HG02970 (cell line): ENCODE measurements around the gene KRT3.

ENCODE experiments used
- ATAC-seq: cut with Tn5 transposase; IDR thresholded peaks from one replicate; pipeline ENCODE4 v1.9.1; 2021; ENCODE audit warnings: mild to moderate bottlenecking, moderate library complexity, moderate number of reproducible peaks; ENCODE audit not compliant: unreplicated experiment, low FRiP score

KRT3 gene

DNA sequence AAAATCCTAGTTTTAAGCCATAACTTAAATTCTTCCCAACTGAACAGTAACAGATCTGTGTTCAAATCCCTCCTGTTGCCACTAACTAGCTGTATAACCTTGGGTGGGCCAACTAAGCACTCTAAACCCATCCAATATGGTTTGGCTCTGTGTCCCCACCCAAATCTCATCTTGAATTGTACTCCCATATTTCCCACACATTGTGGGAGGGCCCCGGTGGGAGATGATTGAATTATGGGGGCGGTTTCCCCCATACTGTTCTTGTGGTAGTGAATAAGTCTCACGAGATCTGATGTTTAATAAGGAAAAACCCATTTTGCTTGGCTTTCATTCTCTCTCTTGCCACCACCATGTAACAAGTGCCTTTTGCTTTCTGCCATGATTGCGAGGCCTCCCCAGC, 19.2 kb upstream of the KRT3 start:
- no peak for ATAC-seq

- ATAC-seq, result no peak
Observed at GRCh38 chr12:52814710-52815155, 18.8 kb upstream of the KRT3 start.

GRCh38 chr12:52813885-52814709, 18.2 kb upstream of the KRT3 start, which contains the start of gene KRT4:
KRT4 (minus strand) TSS chr12:52814116; CDS start chr12:52814058, 58 bp downstream.
- ATAC-seq, result no peak

DNA sequence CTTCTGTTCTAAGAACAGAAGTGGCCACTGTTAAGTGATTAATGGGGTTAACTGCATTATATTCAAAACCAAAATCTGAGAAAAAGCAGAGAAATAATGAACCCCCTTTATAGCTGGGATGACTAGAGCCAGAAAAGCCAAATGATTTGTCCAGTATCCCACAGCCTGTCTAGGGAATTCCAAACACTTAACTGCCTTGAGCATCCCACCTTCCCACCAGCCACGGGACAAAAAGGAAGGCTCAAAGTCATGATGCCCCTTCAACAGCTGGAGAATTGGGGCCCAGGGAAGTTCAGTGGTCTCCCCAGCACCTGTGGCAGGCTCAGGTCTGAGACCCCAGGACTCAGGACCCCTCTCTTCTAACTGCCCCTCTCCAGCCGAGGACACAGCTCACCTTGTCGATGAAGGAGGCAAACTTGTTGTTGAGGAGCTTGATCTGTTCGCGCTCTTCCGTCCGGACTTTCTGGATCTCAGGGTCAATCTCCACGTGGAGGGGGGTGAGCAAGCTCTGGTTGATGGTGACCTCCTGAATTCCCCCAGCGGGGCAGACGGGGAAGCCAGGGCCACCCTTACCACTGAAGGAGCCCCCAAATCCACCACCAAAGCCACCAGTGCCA, 17.4 kb upstream of the KRT3 start:
- no peak for ATAC-seq

DNA sequence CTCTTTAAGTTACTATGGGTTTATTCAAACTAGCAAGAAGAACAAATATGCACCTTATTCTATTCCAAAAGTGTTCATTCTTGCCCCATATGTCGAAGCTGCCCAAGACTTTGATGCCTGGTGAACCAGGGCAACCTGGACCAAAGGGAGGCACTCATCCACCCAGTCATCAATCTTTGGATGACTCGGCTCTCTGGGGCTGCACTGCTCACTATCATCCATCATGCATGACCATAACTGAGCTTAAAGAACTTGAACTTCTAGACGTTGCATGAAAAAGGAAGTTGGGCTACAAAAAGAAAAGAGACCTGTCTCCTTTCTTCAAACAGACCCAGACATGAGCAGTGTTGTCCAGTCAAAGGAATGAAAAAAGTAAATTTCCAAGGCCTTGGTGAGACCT, 16.8 kb upstream of the KRT3 start:
- no peak for ATAC-seq

DNA sequence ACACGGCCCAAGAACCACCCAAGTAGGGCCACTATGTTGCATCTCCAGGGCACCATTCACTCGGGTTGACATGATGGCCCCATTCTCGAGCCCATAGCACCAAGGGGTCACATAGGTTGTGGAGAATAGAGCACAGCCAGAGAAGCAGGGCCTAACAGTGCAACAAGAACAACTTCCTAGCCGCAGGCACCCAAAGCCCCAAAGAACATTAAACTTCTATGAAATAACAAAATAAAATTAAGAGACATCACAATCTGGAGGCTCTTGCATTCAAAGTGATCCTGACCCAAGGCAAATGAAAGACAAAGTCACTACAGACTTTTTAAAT, 16.1 kb upstream of the KRT3 start:
- ATAC-seq, result no peak

DNA sequence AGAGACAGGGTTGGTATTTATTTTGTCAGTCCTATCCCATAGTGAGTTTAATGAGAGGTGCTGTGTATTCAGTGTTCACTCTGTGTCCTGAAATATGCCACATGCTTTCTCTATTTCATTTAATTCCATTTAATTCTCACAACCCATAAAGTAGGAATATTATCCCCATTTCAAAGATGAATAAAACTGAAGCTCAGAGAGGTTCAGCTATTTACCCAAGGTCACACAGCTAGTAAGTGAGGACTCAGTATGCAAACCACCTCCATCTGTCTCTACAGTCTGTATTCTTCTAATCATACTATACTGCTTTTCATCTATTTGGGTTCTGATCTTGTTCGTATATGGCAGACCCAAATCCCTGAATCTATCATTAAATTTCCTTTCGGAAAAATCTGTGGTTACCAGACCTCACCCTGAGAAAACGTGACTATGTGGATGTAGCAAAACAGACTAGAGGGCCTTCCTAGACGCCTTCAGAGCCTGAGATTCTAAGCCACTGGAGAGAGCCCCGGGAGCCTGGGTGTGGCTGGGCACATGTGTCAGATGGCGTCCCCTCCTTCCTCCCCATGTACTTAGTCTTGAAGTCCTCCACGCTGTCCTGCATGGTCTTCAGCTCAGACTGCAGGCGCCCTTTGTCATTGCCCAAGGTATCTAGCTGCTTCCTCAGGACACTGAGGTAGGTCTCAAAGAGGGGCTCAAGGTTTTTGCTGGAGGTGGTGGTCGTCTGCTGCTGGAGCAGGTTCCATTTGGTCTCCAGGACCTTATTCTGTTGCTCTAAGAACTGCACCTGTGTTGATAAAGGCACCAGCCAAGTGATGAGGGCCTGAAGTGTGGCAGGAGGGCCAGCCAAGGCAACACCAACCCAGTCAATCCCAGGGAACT, 15.5 kb upstream of the KRT3 start:
- no peak for ATAC-seq

- no peak for ATAC-seq
Observed at GRCh38 chr12:52810554-52810953, 14.6 kb upstream of the KRT3 start.

- ATAC-seq, result no peak
Observed at GRCh38 chr12:52809166-52809565, 13.2 kb upstream of the KRT3 start.

GRCh38 chr12:52808573-52809160, 12.8 kb upstream of the KRT3 start:
- no peak for ATAC-seq

- no peak for ATAC-seq
Observed at GRCh38 chr12:52807544-52808470, 11.9 kb upstream of the KRT3 start.

DNA sequence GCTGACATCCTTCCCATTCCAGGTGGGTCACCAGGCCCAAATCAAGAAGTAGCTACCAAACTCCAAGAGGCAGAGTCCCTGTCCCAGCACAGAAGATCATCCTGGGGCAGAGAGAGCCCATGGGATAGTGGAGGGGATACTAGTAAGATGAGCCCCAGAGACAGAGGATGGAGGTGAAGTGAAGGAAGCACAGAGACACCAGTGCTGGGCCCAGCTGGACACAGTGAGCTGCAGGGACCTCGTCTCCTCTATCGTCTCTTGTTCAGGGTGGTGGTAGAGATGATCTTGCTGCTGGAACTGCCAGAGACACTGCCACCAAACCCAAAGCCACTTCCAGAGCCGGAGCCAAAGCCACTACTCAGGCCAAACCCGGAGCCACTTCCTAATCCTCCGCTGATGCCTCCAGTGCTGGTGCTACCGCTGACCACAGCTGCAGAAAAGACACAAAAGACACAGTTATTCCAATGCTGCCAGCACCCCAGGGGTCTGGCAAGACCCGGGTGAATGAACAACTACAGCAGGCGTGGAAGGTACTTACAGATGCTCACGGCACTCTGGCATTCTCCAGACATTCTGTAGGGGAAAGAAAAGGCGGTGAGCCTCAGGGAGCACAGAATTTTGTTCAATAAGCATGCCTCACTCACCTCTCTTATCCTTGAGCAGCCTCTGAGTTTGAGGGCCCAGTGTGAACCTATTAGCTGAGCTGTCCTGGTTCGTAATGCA, 11.1 kb upstream of the KRT3 start:
- ATAC-seq, result no peak

GRCh38 chr12:52806169-52806811, 10.4 kb upstream of the KRT3 start:
- no peak for ATAC-seq

DNA sequence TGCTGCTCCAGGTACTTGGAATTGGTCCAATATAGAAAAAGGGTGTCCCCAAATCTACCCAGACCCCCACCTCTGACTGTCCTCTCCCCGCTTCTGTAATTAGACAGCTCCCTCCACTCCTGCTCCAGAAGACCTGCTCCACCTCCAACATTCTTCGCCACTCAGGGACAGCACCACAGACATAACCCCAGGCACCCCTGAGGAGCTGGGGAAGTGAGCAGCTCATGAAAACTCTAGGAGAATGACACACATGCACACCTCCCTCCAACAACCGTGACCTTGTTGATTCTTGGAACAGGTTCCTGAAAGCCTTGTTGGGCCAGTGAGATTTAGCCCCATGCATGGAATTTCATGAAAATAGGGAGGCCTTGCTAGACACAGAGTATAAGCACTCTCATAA, 9.8 kb upstream of the KRT3 start:
- ATAC-seq, result no peak

DNA sequence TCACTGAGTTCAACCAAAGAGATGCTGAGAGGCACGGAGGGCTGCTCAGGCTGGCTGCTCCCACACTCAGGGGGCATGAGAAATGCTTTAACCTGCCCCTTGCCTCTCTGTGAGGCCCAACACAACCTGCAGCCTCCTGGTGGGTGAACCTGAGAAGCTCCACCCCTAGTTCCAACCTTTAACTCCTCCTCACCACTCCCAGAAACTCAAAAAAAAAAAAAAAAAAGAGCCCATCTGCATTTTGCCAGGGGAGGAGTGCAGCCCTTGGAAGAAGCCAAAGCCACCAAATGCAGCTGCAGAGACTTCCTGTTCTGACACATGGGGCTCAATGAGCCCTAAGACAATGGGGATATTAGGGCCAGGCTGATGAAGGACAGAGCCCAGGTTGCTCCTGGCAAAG, 9.1 kb upstream of the KRT3 start:
- ATAC-seq, result no peak

- ATAC-seq, result no peak
Observed at GRCh38 chr12:52802442-52802841, 6.5 kb upstream of the KRT3 start.

GRCh38 chr12:52801773-52802172, 5.9 kb upstream of the KRT3 start:
- no peak for ATAC-seq

GRCh38 chr12:52800259-52800917, 4.5 kb upstream of the KRT3 start:
- no peak for ATAC-seq
